ENCODE data around the gene WDR18.

DNA sequence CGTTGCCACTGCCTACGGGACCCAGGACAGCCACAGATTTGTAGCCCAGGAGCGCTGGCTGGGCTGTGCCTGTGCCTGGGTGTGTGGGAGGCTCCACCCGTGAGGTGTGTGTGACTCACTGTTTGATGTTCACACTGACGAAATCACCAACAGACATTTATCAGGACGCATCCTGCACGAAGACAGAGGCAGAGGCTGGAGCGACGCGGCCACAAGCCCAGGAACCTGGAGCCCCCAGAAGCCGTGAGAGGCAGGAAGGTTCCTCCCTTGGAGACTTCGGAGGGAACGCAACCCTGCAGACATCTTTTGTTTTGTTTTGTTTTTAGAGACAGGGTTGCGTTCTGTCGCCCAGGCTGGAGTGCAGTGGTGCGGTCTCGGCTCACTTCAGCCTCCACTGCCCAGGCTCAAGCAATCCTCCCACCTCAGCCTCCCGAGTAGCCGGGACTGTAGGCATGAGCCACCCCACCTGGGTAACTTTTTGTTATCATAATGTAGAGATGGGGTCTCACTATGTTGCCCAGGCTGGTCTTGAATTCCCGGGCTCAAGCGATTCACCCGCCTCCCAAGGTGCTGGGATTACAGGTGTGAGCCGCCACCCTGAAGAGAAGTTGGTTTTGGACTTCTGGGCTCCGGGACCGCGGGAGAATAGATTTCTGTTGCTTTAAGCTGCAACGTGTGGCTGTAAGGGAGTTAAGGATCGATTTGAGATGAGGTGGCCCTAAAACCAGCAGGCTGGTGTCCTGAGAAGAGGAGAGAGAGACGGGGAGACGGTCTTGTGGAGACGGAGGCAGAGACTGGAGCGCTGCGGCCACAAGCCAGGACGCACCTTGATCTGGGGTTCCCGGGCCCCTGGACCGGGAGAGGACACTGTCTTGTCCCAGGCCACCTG, 24.9 kb upstream of the WDR18 start:
- TF ChIP-seq, protein P1, sequence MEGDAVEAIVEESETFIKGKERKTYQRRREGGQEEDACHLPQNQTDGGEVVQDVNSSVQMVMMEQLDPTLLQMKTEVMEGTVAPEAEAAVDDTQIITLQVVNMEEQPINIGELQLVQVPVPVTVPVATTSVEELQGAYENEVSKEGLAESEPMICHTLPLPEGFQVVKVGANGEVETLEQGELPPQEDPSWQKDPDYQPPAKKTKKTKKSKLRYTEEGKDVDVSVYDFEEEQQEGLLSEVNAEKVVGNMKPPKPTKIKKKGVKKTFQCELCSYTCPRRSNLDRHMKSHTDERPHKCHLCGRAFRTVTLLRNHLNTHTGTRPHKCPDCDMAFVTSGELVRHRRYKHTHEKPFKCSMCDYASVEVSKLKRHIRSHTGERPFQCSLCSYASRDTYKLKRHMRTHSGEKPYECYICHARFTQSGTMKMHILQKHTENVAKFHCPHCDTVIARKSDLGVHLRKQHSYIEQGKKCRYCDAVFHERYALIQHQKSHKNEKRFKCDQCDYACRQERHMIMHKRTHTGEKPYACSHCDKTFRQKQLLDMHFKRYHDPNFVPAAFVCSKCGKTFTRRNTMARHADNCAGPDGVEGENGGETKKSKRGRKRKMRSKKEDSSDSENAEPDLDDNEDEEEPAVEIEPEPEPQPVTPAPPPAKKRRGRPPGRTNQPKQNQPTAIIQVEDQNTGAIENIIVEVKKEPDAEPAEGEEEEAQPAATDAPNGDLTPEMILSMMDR (IDR thresholded peaks at IDR 0.05; ENCODE audit: low read length), result no peak
- TF ChIP-seq EZH2 (optimal IDR thresholded peaks at IDR 0.05; ENCODE audit: low read depth, low read length), result no peak
- no peak for TF ChIP-seq EZH2phosphoT487 (IDR thresholded peaks at IDR 0.05; ENCODE audit: low read length)

All from MM.1S (cell line).